HG03095 (cell line): ENCODE results near the gene FIS1.
"Not testable (repeated sequence)": the region's sequence is repeated elsewhere in the genome, so short reads cannot be mapped to it uniquely, and the experiment has no call there.

Experiments used
- ATAC-seq: cut with Tn5 transposase; IDR thresholded peaks from one replicate; pipeline ENCODE4 v1.9.1; 2021; ENCODE audit warnings: moderate library complexity; ENCODE audit not compliant: unreplicated experiment

FIS1 gene

GRCh38 chr7:101258243-101258731 lies 13.4 kb upstream of the FIS1 start:
- no peak for ATAC-seq

GRCh38 chr7:101255796-101256195 lies 10.9 kb upstream of the FIS1 start:
- no peak for ATAC-seq

GRCh38 chr7:101253199-101253598 lies 8.3 kb upstream of the FIS1 start:
- ATAC-seq = not testable (repeated sequence)

- ATAC-seq = peak; percentile 93
Observed at GRCh38 chr7:101251871-101252659, 7.2 kb upstream of the FIS1 start.

GRCh38 chr7:101250324-101250723 lies 5.4 kb upstream of the FIS1 start:
- peak; percentile 37 for ATAC-seq

- no peak for ATAC-seq
Observed at GRCh38 chr7:101248276-101248675, 3.4 kb upstream of the FIS1 start.

GRCh38 chr7:101245147-101245668 lies 327 bp upstream of the FIS1 start:
- ATAC-seq = no peak

GRCh38 chr7:101243646-101244374 lies 1.1 kb downstream of the FIS1 start:
- no peak for ATAC-seq

GRCh38 chr7:101241443-101242349 lies 3.2 kb downstream of the FIS1 start:
- ATAC-seq = no peak

GRCh38 chr7:101241015-101241363 lies 3.9 kb downstream of the FIS1 start:
- ATAC-seq = no peak

GRCh38 chr7:101240226-101241014 lies 4.5 kb downstream of the FIS1 start:
- no peak for ATAC-seq

GRCh38 chr7:101239951-101240220 lies 5.0 kb downstream of the FIS1 start:
- ATAC-seq = no peak

GRCh38 chr7:101239191-101239950 lies 5.5 kb downstream of the FIS1 start:
- no peak for ATAC-seq

- ATAC-seq = no peak
Observed at GRCh38 chr7:101238226-101239182, 6.4 kb downstream of the FIS1 start.

- ATAC-seq = no peak
Observed at GRCh38 chr7:101237206-101238067, 7.4 kb downstream of the FIS1 start, which contains the start of gene CLDN15. TSS of gene CLDN15 (minus strand) at chr7:101237802. CDS start at chr7:101237581, 221 bp downstream.

GRCh38 chr7:101236292-101236835 lies 8.5 kb downstream of the FIS1 start:
- ATAC-seq = no peak

- ATAC-seq = no peak
Observed at GRCh38 chr7:101235522-101235921, 9.4 kb downstream of the FIS1 start.
